HEK293T (cell line): ENCODE measurements around the gene DGLUCY.

ENCODE experiments used
- CTBP1 ChIP-seq: fragments of 450-650 bp; IDR thresholded peaks from 2 replicates; pipeline ENCODE4 v1.6.1; 2016; ENCODE audit warnings: borderline replicate concordance
- ELF4 ChIP-seq: fragments of 450-650 bp; IDR thresholded peaks from 2 replicates; pipeline ENCODE4 v1.6.1; 2017; ENCODE audit warnings: antibody characterized with exemption
- FOXA1 ChIP-seq: fragments of 450-650 bp; IDR thresholded peaks from 2 replicates; pipeline ENCODE4 v1.6.1; 2016; ENCODE audit warnings: mild to moderate bottlenecking
- FOXK2 ChIP-seq: fragments of 450-650 bp; IDR thresholded peaks from 2 replicates; pipeline ENCODE4 v1.6.1; 2016; ENCODE audit warnings: mild to moderate bottlenecking
- HDGF ChIP-seq: fragments of 450-650 bp; IDR thresholded peaks from 2 replicates; pipeline ENCODE4 v1.6.1; 2017; ENCODE audit warnings: antibody characterized with exemption, borderline replicate concordance
- NFRKB ChIP-seq: fragments of 450-650 bp; IDR thresholded peaks from 2 replicates; pipeline ENCODE4 v1.6.1; 2016; ENCODE audit warnings: mild to moderate bottlenecking, moderate library complexity
- SP1 ChIP-seq: fragments of 450-650 bp; IDR thresholded peaks from 2 replicates; pipeline ENCODE4 v1.6.1; 2017
- SUZ12 ChIP-seq: fragments of 450-650 bp; IDR thresholded peaks from 2 replicates; pipeline ENCODE4 v1.6.1; 2016; ENCODE audit warnings: mild to moderate bottlenecking
- TARDBP ChIP-seq: fragments of 450-650 bp; IDR thresholded peaks from 2 replicates; pipeline ENCODE4 v1.6.1; 2016
- ZNF384 ChIP-seq: fragments of 450-650 bp; IDR thresholded peaks from 2 replicates; pipeline ENCODE4 v1.6.1; 2016

- TF ChIP-seq CTBP1 (no peak), SP1 (no peak), HDGF (no peak), FOXA1 (no peak), SUZ12 (no peak), NFRKB (no peak), FOXK2 (no peak), ELF4 (no peak), TARDBP (no peak), ZNF384 (no peak)
These were observed 41.2 kb downstream of the DGLUCY start for GRCh38 chr14:91154851-91155625.
